Hematopoietic multipotent progenitor cell treated with erythropoietin and hydrocortisone succinate and interleukin-3 and kit ligand, for 6 days (in vitro differentiated cells): ENCODE measurements around the gene GSTA2.
"Not testable (repeated sequence)": the region's sequence is repeated elsewhere in the genome, so short reads cannot be mapped to it uniquely, and the experiment has no call there.

Experiments used
- DNase-seq: peaks from one replicate; pipeline ENCODE4 v3.0.0-alpha.2; 2015

Gene GSTA2

DNA sequence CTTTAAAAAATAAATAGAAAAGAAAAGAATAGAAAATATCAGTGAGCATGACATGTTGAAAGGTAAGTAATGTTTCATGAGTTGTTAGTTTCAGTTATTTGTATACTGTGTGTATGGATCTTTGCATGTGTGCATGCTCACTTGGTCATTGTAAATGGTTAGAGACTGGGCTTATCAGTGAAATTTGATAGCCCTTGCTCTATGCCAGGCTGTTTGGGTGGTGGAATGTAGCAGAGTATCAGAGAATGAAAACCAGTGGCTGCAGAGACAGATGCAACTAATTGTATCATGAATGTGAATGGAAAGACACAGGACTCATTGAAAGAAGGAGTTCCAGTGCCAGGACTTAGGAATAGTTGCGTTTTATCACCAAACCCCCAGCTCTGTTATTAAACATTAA, 4.2 kb downstream of the GSTA2 start:
- no peak for DNase-seq

DNA sequence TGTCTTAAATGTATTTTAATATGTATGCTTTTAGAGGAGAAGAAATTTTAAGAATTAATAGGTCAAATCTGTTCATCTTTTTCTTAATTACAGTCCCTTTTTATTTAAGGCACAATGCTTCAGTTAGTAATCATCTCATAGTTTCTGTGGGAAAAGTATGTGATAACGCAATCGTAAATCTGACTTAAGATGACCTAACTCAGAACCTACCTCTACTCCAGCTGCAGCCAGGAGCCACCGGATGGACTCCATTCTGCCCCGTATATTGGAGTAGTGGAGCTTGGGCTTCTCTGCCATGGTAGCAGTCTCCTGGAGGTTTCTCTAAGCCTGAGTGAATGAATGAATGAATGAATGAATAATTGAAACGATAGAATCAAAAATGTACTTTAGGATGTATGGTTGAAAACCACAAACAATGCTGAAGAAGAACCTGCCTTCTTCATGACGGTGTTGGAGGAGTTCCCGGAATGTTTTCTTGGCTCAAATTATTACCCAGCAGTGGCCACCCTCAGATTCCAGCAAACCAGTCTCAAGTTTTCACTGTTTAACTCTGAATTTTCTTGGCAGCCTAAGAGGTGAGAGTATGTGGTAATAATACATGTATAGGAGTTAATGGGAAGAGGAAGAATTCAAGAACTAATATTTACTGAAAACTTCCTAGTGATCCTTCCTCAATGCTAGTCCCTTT, 5.5 kb downstream of the GSTA2 start:
- DNase-seq, result not testable (repeated sequence)

DNA sequence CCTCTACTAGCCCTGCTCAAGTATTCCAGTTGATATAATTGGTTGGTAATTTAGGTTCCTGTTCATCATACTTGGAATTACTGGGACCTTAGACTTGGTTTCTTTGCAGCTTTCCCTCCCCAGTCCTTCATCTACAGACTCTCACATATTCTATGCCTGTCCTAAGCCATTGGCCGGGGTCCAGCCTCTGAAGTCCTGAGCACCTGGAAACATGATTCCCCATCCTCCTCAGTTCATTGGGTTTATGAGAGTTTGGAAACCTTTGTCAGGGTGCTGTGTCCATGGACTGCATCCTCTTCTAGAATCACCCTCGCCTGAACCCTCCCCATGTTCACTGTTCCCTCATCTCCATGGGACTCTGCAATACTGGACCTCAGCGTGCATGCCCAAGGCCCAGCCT, 8.8 kb downstream of the GSTA2 start:
- DNase-seq, result no peak

DNA sequence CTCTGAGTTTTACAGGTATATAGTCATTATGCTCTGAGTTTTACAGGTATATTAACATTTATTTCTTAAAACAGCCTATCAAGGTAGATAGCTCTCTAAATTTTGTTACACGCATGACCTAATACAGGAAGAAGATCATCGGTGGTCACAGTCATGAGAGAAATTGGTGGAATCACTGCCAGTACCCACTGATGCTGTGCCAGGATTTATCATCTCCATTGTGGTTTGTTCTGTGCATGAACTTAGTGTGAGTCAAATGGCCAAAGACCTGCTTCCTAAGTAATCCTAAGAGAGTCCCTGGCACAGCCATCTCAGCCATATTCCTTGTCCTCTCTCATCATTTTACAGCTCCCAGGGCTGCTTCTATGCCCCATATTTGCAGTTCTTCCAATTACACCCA, 10.1 kb downstream of the GSTA2 start:
- DNase-seq, result not testable (repeated sequence)

DNA sequence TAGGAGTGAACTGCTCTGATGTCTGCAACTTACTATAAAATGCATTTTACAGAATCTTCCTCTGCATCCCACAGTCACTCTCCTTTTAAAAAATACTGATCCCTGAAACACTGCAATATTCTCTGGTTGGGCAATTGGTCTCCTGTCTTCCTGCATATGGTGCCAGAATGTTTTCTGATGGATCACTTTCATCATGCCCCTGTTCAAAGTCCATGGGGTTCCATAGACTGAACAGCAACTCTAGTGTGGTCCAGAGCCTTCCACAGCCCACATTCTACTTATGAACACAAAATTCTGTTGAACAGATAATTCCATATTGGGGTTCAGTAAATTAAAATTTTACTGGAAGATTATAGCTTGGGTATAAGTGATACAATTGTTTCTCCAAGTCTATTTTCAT, 11.0 kb downstream of the GSTA2 start:
- DNase-seq, result no peak

DNA sequence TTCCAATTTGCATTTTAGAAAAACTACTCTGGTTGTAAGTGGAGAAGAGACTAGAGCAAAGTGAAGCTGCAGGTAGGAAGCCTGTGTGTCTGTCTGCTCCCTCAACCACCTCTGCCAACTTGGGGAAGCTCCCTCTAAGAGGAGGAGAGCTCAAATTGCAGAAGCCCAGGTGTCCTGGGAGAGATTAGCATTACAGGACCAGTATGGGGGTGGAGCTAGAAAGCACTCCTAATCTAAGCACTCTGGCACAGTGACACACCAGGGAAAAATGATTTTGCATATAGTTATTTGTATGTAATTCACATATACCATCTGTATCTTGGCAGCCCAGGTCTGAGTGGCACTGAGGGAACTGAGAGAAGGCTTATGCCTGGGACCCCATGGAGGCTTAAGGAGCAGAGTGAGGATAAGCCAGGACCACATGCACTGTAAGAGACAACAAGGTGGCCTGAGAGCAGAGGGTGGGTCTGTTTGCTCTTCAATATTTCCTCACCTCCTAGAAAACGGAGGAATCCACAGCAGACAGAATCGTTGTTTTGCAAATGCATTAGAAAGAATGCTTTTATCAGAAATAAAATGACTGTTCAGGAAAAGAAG, 13.6 kb downstream of the GSTA2 start:
- DNase-seq, result peak; percentile 4

DNA sequence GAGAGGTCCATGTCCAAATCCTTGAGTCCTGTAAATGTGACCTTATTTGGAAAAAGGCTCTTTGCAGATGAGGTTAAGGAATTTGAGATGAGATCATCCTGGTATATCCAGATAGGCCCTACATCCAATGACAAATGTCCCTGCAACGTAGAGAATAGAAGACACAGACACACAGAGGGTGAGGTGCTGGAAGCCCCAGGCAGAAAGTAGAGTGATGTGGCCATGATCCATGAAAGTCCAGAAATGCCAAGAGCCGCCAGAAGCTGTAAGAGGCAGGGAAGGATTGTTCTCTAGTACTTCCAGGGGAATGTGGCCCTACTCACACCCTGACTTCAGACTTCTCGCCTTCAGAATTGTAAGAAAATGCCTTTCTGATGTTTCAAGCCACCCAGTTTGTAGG, 16.0 kb downstream of the GSTA2 start:
- not testable (repeated sequence) for DNase-seq

DNA sequence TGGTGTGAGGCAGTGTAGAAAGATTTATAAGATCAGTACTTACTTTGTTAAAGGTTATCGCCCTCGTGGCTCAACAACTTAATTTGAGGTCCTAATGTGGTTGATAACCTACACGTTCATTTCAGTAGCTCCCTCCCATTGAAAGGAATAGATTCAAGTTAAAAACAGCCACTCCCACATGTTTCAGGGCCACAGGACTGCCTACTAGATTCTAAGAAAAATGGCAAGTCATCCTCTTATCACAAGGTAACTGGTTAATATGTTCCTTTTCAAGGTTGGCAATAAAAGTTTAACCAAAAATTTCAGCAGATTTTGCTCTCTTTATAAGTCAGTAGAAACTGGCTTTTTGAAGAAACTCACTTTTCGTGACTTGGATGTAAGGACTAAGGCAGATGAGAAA, 17.1 kb downstream of the GSTA2 start:
- peak; percentile 38 for DNase-seq

DNA sequence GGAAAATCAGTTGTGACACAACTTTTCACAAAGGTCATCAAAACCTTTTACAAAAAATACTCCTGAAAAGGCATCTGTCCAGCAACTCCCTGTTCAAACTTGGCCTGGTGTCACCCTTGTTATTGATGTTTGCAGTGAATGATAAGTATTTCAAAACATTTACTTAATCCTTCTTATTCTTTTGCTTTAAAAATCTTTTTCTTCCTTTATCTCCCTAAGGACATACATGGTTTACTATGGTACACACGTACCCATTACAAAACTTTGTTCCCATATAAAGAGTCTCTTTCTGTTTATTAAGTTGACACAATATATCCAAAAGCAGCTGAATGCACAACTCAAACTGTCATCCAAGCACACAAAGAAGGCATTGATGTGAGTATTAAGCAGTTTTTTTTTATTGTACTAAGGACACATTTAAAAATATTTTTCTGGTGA, 17.5 kb downstream of the GSTA2 start:
- DNase-seq, result no peak

DNA sequence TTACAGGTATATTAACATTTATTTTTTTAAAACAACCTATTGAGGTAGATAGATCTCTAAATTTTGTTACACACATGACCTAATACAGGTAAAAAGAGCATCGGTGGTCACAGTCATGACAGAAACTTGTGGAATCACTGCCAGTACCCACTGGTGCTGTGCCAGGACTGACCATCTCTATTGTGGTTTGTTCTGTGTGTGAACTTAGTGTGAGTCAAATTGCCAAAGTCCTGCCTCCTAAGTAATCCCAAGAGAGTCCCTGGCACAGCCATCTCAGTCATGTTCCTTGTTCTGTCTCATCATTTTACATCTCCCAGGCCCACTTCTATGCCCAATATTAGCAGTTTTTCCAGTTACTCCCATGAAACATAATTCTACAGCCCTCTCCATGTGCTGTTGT, 21.4 kb downstream of the GSTA2 start:
- no peak for DNase-seq

DNA sequence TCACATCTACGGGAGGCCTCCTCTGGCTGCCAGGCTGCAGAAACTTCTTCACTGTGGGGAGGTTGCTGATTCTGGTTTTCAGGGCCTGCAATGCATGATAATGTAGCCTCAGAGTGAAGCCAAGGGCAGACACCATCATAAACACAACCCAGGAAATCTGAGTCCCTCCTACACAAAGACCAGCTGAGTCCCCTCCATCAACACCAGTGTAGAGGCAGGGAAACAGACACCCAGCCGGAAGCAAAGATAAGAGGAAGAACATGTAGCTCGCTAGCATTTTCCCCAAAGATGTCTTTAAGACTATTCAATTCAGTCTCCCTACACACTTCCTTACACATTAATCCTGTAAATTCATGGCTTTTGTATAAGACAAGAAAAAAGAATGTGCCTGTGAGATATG, 23.6 kb downstream of the GSTA2 start:
- DNase-seq, result no peak

DNA sequence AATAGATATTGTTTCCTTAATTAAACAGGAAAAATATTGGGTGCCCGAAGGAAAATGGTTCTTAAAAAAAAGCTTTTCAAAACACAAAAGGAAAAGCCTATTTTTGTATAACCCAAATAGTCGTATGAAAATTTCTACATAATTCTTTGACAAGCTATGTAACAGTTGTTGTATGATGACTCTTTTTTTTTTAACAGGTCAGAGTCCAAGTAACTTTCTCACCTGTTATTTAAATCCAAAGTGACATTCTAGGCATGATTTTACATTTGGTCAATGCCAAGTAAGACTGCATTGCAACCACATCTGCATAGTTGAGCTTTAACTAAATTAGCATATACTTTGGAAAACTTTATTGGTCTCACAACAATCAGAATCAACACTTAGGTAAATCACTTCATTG, 24.1 kb downstream of the GSTA2 start:
- DNase-seq, result no peak

DNA sequence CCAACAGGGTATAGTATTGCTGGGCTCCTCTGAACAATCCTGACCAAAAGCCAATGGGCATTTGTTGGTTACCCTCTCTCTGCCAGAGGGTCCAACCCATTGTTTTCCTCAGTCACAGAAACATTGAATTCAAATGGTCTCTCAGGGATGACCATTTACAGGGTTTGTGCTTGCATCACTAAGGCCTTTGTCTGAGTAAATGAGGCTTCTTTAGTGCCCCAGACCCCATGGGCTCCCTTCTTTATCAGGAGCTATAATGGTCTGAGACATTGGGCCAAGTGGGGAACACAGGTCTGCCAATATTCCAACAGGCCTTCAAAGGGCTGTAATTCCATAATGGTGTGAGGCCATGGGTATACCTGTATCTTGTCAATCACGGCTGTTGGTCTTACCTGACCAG, 27.1 kb downstream of the GSTA2 start:
- DNase-seq, result no peak

DNA sequence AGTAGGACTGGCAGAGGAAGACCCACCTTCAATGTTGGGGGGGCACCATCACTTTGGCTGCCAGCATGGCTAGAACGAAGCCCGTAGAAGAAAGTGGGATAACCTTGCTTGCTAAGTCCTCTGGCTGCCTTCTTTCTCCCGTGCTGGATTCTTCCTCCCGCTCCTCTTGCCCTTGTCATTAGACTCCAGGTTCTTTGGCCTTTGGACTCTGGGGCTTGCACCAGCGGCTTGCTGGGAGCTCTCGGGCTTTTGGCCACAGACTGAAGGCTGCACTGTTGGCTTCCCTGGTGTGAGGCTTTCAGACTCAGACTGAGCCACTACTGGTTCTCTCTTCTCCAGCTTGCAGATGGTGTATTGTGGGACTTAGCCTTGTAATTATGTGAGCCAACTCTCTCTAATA, 28.2 kb downstream of the GSTA2 start:
- DNase-seq, result no peak

DNA sequence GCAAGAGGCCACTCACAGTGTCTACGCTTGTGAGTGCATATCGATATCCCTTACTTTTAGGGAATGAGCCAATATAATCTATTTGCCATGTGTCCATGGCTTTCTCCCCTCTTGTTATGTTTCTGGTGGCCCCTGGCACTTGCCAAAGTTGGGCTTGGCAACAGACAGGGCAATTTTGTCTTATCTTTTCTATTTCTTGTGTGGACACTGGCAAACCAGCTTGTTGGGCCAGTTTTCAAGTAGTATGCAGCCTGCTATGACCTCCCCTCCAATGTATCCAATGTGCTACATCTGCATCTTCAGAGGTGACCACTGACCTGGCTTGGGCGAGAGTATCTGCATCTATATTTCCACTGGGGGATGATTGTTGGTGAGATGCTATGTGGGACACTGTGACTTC, 29.2 kb downstream of the GSTA2 start:
- DNase-seq, result no peak

DNA sequence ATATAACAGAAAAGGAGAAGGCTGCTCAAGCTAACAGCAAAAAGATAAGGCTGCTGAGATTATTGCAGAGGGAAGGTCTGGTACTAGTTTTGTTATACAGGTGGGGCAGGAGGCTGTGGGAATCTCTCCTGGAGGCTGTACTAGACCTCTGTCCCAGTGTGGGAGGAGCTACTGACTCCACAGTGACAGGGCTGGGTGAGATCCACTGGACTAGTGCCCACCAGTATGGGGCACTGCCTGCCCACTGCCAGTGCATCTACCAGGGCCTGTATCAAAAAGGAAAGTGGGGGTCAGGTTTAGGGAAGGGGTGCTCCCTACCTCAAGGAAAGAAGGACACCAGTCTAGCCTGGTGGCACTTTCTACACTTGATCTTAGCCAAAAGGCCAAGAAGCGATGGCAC, 30.1 kb downstream of the GSTA2 start:
- no peak for DNase-seq

DNA sequence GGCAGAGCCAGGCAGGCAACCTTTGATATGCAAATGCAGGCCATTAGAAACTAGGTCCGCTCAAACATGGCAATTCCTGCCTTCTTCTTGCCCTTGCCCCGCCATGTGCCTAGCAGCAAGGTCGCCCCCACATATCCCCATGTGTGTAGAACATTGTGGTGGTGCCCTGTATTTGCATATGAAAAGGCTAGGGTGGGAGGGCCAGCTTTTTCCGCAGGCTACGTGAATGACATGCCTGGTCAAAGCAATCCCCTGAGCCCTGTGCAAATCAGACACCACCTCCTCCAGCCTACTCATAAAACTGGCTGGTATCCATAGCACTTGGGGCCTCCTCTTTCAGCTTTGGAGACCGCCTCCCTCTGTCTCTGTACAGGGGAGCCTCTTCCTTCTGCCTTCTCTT, 31.6 kb downstream of the GSTA2 start:
- DNase-seq, result no peak

DNA sequence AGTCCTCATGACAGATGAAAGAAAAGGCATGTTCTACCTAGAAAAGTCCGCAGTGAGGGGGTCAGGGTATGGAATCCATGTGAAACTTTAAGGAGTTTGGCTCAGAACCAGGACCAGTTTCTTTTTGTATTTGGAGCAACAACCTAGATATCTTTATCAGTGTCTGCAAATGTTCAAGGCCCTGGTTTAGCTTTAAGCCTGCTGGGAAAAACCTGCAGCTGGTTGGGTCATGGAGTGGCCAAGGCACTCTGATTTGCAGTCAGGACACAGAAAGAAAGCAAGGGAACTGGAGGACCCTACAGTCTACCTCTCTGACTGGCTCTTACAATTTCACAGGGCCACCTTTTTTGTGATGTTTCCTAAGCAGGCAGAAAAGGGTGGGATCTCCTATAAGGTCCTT, 33.7 kb downstream of the GSTA2 start:
- DNase-seq, result no peak

DNA sequence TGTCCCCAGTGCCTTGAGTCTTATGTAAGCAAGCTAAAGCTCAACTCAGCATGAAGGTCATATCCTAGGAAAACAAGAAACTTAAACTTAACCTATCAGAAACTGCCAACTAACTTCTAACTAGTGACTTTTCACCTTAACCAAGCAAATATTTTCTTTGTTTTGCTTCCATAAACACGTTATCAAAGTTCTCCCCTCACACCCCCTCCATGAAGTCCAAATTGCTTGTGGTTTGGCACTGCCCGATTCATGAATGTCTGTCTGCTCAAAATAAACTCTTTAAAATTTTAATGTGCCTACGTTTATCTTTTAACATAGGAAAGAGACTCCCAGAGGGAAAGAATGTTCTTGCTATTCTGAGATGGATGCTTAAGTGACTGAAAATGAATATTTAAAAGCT, 34.9 kb downstream of the GSTA2 start:
- DNase-seq, result no peak

DNA sequence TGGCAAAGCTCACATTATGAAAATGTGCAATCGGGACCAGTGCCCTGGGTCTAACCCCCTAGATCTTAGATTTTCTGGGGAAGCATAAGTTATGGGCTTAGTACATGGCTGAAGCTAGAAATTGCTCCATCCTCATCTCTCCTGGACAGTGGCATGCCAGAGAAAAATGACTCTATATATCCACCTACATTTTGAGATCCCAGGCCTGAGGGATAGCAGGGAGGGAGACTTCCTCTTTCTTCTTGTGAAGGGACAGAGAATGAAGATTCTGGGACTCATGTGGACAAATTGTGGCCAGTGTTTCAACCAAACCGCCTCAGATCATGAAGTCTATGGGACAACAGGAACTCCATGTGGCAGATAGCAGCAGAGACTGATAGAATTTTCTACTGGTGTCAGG, 35.4 kb downstream of the GSTA2 start:
- DNase-seq, result no peak

DNA sequence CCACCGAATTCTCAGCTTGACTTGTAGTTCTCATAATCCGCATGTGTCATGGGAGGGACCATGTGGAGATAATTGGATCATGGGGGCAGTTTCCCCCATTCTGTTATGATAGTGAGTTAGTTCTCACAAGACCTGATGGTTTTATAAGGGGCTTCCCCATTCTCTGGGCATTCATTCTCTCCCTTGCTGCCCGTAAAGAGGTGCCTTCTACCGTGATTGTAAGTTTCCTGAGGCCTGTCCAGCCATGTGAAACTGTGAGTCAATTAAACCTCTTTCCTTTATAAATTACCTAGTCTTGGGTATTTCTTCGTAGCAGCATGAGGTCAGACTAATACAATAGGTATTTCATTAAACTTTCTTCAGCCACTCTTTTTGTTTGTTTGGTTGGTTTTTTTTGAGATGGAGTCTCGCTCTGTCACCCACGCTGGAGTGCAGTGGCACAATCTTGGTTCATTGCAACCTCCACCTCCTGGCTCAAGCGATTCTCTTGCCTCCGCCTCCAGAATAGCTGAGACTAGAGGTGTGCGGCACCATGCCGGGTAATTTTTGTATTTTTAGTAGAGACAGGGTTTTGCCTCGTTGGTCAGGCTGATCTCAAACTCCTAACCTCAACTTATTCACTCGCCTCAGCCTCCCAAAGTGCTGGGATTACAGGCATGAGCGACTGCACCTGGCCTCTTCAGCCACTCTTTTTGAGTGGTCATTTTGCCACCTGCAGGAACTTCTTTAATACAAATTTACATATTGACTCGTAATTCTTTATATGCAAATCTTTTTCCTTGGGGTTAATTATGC, 36.3 kb downstream of the GSTA2 start:
- no peak for DNase-seq

DNA sequence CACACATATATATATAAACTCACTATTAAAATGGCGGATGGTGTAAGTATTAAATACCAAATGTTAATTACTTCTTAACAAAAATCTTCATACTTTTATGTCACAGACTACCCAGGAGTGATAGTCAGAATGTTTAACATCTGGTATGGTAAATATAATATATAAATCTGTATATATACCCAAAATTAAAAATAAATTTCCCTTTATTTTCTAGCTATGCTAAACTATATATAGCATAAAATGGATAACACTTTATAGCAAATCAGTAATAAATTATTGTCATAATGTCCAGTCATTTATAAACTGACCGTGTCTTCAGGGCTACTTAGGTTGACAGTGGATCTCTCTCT, 37.1 kb downstream of the GSTA2 start:
- no peak for DNase-seq

DNA sequence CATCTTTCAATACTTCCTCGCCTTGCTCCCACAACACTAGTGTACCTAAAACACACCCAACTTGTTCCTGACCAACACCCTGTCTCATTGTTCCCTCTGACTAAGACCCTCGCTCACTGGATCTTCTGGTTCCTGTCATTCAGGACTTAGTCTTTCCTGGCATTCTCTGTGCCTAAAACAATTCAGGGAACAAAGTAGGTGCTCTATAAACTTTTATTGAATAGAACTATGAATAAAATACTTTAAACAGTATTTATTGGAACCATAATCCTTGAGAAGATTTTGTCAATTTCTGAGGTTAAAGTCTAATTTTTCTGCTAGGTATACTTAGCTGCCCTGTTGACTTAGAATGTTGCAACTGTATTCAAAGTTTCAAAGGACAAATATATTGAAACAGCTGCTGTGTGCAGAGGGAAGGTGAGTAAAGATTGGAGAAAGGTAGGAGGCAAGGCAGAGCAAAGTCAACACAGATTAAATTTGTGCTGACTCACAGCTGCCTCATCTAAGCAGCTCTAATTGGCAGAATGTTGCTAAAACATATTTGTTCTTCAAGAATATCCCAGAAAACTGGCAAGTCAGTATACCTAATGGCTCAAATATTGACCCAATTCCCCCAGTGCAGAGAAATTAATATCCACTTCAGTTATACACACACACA, 37.6 kb downstream of the GSTA2 start:
- DNase-seq, result peak; percentile 8

DNA sequence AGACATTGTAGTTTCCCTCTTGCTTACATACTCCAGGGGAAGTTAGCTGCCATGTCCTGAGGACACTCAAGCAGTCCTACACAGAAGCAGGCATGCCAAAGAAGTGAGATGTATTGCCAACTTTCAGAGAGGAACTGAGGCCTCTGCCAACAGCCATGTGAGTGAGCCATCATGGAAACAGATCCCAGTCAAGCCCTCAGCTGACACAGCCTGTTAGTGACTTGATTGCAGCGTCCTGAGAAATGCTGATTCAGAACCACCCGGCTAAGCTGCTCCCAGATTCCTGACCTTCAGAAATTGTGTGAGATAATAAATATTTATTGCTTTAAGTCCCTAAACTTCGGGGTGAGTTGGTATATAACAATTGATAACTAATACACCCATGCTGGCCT, 38.1 kb downstream of the GSTA2 start:
- no peak for DNase-seq
